C4-2B (cell line): ENCODE results near the gene RMC1.
A peak's percentile ranks its signal among the peaks of the same experiment; 100 is the strongest.

Experiments used
- H3K27ac ChIP-seq: fragments of 450-650 bp; 2 replicates; pipeline ENCODE4 v1.5.1; 2017
- ZFX ChIP-seq: fragments of 450-650 bp; IDR thresholded peaks from 2 replicates; pipeline ENCODE4 v1.6.1; 2017
- TF ChIP-seq, protein P1 (sequence below): fragments of 450-650 bp; conservative IDR thresholded peaks from 2 replicates; pipeline ENCODE4 v1.5.1; 2017; ENCODE audit warnings: mild to moderate bottlenecking

The RMC1 gene

DNA sequence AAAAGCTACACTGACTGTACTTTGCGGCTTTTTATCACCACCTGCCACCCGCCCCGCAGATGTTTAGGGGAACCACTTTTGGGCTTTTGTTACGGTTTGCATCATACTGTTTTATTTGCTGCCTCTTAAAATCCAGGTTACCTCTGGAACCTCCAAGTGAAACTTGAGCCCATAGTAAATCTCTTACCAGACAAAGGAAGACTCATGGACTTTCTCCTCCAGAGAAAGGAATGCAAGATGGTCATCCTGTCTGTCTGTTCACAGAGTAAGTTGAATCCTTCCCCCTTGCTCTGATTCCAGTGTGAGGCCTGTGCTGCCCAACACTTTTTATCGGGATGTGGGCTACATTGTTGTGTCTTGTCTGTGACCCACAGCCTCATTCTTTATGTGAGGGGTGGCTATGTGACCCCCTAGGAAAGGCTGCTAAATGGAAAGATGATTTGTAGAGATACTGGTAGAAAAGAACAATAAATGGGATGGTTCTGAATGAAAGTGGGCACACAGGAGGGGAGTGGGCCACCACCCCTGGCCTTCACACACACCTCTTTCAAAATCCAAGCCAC, 23.3 kb downstream of the RMC1 start:
- TF ChIP-seq, protein P1, sequence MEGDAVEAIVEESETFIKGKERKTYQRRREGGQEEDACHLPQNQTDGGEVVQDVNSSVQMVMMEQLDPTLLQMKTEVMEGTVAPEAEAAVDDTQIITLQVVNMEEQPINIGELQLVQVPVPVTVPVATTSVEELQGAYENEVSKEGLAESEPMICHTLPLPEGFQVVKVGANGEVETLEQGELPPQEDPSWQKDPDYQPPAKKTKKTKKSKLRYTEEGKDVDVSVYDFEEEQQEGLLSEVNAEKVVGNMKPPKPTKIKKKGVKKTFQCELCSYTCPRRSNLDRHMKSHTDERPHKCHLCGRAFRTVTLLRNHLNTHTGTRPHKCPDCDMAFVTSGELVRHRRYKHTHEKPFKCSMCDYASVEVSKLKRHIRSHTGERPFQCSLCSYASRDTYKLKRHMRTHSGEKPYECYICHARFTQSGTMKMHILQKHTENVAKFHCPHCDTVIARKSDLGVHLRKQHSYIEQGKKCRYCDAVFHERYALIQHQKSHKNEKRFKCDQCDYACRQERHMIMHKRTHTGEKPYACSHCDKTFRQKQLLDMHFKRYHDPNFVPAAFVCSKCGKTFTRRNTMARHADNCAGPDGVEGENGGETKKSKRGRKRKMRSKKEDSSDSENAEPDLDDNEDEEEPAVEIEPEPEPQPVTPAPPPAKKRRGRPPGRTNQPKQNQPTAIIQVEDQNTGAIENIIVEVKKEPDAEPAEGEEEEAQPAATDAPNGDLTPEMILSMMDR, result no peak
- TF ChIP-seq ZFX, result no peak
- H3K27ac ChIP-seq, result no peak overlapping the region

GRCh38 chr18:23528580-23529472, 25.5 kb downstream of the RMC1 start:
- peak overlapping the region; percentile 7; the same call in 1 of the 2 replicates for H3K27ac ChIP-seq
- TF ChIP-seq, protein P1, result no peak
- TF ChIP-seq ZFX, result no peak

- no peak overlapping the region for H3K27ac ChIP-seq
- TF ChIP-seq, protein P1, result no peak
- TF ChIP-seq ZFX, result no peak
These were observed 26.3 kb downstream of the RMC1 start for GRCh38 chr18:23529604-23530003.

DNA sequence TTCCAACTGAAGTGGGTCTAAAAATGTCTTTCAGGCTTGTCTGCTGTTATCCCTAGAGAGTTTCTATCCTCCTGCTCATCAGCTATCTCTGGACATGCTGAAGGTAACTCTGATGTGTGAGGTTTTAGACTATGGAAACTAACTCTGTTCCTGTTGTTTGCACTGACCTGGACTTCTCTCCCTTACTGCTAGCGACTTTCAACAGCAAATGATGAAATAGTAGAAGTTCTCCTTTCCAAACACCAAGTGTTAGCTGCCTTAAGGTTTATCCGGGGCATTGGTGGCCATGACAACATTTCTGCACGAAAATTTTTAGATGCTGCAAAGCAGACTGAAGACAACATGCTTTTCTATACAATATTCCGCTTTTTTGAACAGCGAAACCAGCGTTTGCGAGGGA, 26.9 kb downstream of the RMC1 start:
- no peak overlapping the region for H3K27ac ChIP-seq
- no peak for TF ChIP-seq ZFX
- TF ChIP-seq, protein P1, result no peak

DNA sequence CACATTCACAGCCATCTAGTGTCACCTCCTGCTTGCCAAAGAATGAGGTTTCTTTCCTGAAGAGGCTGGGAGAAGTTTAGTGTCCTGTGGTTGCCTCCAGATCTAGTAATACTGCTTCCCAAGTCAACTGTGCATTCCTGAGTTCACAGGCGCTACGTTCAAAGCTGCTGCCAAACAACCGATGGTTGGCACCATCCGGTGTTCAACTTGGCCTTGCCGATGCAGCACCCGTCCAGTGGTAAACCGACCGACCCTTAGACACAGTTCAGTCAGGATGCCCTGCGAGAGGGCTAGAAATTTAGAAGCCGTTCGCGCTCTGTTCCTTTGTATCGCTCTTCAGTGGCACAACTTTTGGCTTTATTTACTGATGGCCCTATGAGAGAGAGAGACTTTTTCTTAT, 28.6 kb downstream of the RMC1 start:
- TF ChIP-seq, protein P1, result no peak
- no peak for TF ChIP-seq ZFX
- H3K27ac ChIP-seq, result no peak overlapping the region

GRCh38 chr18:23532848-23533247, 29.5 kb downstream of the RMC1 start:
- H3K27ac ChIP-seq, result no peak overlapping the region

GRCh38 chr18:23534276-23534675, 31.0 kb downstream of the RMC1 start:
- TF ChIP-seq, protein P1, result no peak
- no peak for TF ChIP-seq ZFX
- H3K27ac ChIP-seq, result no peak overlapping the region

More at GRCh38 chr18:23532848-23533247, 29.5 kb downstream of the RMC1 start:
- TF ChIP-seq ZFX, result no peak
- TF ChIP-seq, protein P1, result no peak
